ENCODE results near the gene PEX26. TPM values are rescaled to one million over a fixed set of nuclear protein-coding genes. Genes with fewer than 3 reads are reported as not detected.
A peak's percentile ranks its signal among the peaks of the same experiment; 100 is the strongest.

PEX26 gene
- total RNA-seq (10 to 100 TPM; 15.7 to 57.8 (median 40.9) TPM), polyA plus RNA-seq (10 to 100 TPM in 2 of 3 donors, 1 to 10 TPM in 1; 8.4 to 23.9 (median 15.8) TPM)
- long read RNA-seq, donor 1, partial matches to known transcripts, result 0 of 1 reads
- long read RNA-seq, donor 1, other reads (novel, unspliced or antisense), result 0 of 1 reads
- long read RNA-seq, donor 2, result 0 reads
- long read RNA-seq, donor 3, partial matches to known transcripts, result 0 of 1 reads
- long read RNA-seq, donor 3, other reads (novel, unspliced or antisense), result 0 of 1 reads
- long read RNA-seq, donor 4, partial matches to known transcripts, result 1 of 3 reads
- long read RNA-seq, donor 4, other reads (novel, unspliced or antisense), result 1 of 3 reads
- long read RNA-seq, donor 5, full-length matches to known transcripts, result 8 of 11 reads
- long read RNA-seq, donor 5, partial matches to known transcripts, result 0 of 11 reads
- long read RNA-seq, donor 5, other reads (novel, unspliced or antisense), result 3 of 11 reads
- long read RNA-seq, donor 6, full-length matches to known transcripts, result 1 of 2 reads
- long read RNA-seq, donor 6, partial matches to known transcripts, result 1 of 2 reads
- long read RNA-seq, donor 6, other reads (novel, unspliced or antisense), result 0 of 2 reads
- long read RNA-seq, donor 7, partial matches to known transcripts, result 11 of 13 reads
- long read RNA-seq, donor 7, other reads (novel, unspliced or antisense), result 0 of 13 reads
- long read RNA-seq, donor 8, full-length matches to known transcripts, result 4 of 40 reads
- long read RNA-seq, donor 8, partial matches to known transcripts, result 36 of 40 reads
- long read RNA-seq, donor 8, other reads (novel, unspliced or antisense), result 0 of 40 reads
- long read RNA-seq, donor 9, full-length matches to known transcripts, result 2 of 2 reads
- long read RNA-seq, donor 9, partial matches to known transcripts, result 0 of 2 reads
- long read RNA-seq, donor 9, other reads (novel, unspliced or antisense), result 0 of 2 reads
- long read RNA-seq, donor 10, partial matches to known transcripts, result 0 of 1 reads
- long read RNA-seq, donor 10, other reads (novel, unspliced or antisense), result 0 of 1 reads

GRCh38 chr22:18077639-18078328 lies at the start of gene PEX26:
Gene PEX26, plus strand, starts transcription at chr22:18077990. Its CDS starts 387 bp downstream, at chr22:18078377.
- Histone ChIP-seq H3K4me1 (replicated peaks in 1 of 2) (peaks cover 22 to 33% of the 10 kb centered on the region in 2 donors), H3K4me3 (peak within 1 kb of the TSS; percentile 25 to 95 (median 82)), H3K27me3 (no peaks in the 10 kb centered on the region), H3K27ac (peak within 1 kb of the TSS; percentile 52 to 92 (median 87)), H3K9me3 (replicated peaks in 1 of 3) (no peaks in the 10 kb centered on the region), H3K36me3 (replicated peaks in 1 of 2) (peaks cover 0 to 31% of the 10 kb centered on the region in 2 donors)
- intact Hi-C loops (cut with DNase I), result loop anchor here (5.0 to 10.0 kb wide), 2 partner anchors 173 to 245 kb away; no protein-coding TSS in a partner anchor
- DNase-seq, result peak; percentile 92 to 98 (median 96)
- TF ChIP-seq CTCF (IDR thresholded peaks at IDR 0.05), result peak in 1 of 6 experiments; percentile 2
- TF ChIP-seq POLR2A (IDR thresholded peaks at IDR 0.05), result peak; percentile 8 to 90
- WGBS, 4 donors, result 0 to 1% (median 0%) methylated on average over 3 to 50 of the region's 50 CpGs

DNA sequence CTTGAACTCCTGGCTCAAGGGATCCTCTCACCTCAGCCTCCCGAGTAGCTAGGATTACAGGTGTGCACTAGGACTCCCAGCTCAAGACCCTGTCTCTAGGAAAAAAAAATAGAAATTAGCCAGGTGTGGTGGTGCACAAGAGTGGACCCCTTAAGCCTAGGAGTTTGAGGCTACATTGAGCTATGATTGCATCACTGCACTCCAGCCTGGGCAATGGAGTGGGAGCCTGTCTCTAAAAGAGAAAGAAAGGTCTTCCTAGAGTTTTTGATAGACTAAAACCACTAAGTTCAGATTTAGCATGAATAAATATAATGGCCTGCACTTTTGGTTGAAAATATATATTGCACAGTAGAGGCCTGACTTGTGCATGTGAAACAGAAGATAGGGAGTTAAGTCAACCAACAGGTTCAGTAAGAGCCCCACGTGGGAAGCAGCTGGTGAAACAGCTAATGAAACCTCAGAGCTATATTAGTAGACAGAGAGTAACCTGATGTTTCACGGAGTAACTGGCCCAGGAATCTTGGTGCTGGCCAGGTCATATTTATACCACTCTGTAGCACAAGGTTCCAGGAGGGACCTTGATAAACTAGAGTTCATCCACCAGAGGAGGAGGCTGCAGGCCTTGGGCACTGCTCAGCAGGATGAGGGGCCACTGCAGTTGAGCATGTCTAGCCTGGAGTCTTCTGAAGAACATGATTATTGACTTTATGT lies 48.8 kb upstream of the PEX26 start:
- Histone ChIP-seq H3K4me1 (replicated peaks in 1 of 2) (peaks cover 0 to 4% of the 10 kb centered on the region in 2 donors), H3K4me3 (no peak overlapping the region), H3K9me3 (replicated peaks in 1 of 3) (no peaks in the 10 kb centered on the region), H3K27me3 (no peaks in the 10 kb centered on the region), H3K27ac (no peak overlapping the region), H3K36me3 (replicated peaks in 1 of 2) (no peaks in the 10 kb centered on the region)
- TF ChIP-seq POLR2A (IDR thresholded peaks at IDR 0.05) (no peak), CTCF (IDR thresholded peaks at IDR 0.05) (no peak)
- peak in 1 of 7 donors; percentile 3 for DNase-seq
- 49 to 71% (median 60%) methylated on average over 3 of the region's 3 CpGs for WGBS, 4 donors
- intact Hi-C loops (cut with DNase I), result loop anchor here (10.0 kb wide), 2 partner anchors 114 to 194 kb away; no protein-coding TSS in a partner anchor

DNA sequence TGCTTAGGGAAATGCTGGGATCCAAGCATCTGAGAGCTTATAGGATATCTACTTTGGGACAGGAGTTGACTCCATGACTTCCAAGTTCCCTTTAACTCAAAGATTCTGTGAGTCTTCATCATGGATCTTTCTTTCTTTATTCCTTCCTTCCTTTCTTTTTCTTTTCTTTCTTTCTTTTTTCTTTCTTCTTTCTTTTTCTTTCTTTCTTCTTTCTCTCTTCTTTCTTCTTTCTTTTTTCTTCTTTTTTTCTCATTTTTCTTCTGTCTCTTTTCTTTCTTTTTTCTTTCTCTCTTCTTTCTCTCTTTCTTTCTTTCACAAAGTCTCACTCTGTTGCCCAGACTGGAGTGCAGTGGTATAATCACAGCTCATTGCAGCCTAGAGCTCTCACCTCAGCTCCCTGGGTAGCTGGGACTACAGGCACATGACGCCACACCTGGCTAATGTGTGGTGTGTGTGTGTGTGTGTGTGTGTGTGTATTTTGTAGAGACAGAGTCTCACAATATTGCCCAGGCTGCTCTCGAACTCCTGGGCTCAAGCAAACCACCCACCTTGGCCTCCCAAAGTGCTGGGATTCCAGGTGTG lies 48.0 kb upstream of the PEX26 start:
- no peaks in the 10 kb centered on the region for H3K27me3 ChIP-seq
- TF ChIP-seq CTCF (IDR thresholded peaks at IDR 0.05) (no peak), POLR2A (IDR thresholded peaks at IDR 0.05) (no peak)
- H3K4me1 ChIP-seq (replicated peaks in 1 of 2), result peaks cover 0 to 3% of the 10 kb centered on the region in 2 donors
- 70 to 91% (median 88%) methylated on average over 2 of the region's 2 CpGs for WGBS, 4 donors
- no peak for DNase-seq
- H3K27ac ChIP-seq, result no peak overlapping the region
- intact Hi-C loops (cut with DNase I), result loop anchor here (10.0 kb wide), 2 partner anchors 115 to 195 kb away; no protein-coding TSS in a partner anchor
- H3K36me3 ChIP-seq (replicated peaks in 1 of 2), result no peaks in the 10 kb centered on the region
- H3K4me3 ChIP-seq, result no peak overlapping the region
- no peaks in the 10 kb centered on the region for H3K9me3 ChIP-seq (replicated peaks in 1 of 3)
